VCaP (cell line): ENCODE results near the gene TRRAP.
A peak's percentile ranks its signal among the peaks of the same experiment; 100 is the strongest.

Experiments
- H3K27ac ChIP-seq: fragments of 450-650 bp; 2 replicates; pipeline ENCODE4 v1.5.1; 2017
- CTCF ChIP-seq: fragments of 450-650 bp; conservative IDR thresholded peaks from 2 replicates; pipeline ENCODE4 v1.5.1; 2017; ENCODE audit warnings: mild to moderate bottlenecking, moderate library complexity

TRRAP gene

GRCh38 chr7:98934267-98934666 is 55.9 kb downstream of the TRRAP start:
- H3K27ac ChIP-seq: no peak overlapping the region
- TF ChIP-seq CTCF: no peak

GRCh38 chr7:98935811-98936210 is 57.5 kb downstream of the TRRAP start:
- H3K27ac ChIP-seq: no peak overlapping the region
- no peak for TF ChIP-seq CTCF

- TF ChIP-seq CTCF: no peak
- H3K27ac ChIP-seq: peak overlapping the region; percentile 68
Measured at GRCh38 chr7:98943336-98943735, 65.0 kb downstream of the TRRAP start.

GRCh38 chr7:98944386-98944785 is 66.1 kb downstream of the TRRAP start:
- peak overlapping the region; percentile 68 for H3K27ac ChIP-seq
- no peak for TF ChIP-seq CTCF

GRCh38 chr7:98945852-98946251 is 67.5 kb downstream of the TRRAP start:
- TF ChIP-seq CTCF: no peak
- peak overlapping the region; percentile 68; the same call in 1 of the 2 replicates for H3K27ac ChIP-seq

- H3K27ac ChIP-seq: no peak overlapping the region; the same call in 1 of the 2 replicates
- TF ChIP-seq CTCF: no peak
Measured at GRCh38 chr7:98946389-98946788, 68.1 kb downstream of the TRRAP start.

GRCh38 chr7:98949336-98950044 is 71.2 kb downstream of the TRRAP start:
- TF ChIP-seq CTCF: no peak
- H3K27ac ChIP-seq: no peak overlapping the region
